Keratinocyte (primary cell): ENCODE data around the gene BNC2. TPM values are rescaled to one million over a fixed set of nuclear protein-coding genes. Genes with fewer than 3 reads are reported as not detected.

Experiments
- DNase-seq: peaks from one replicate; pipeline ENCODE4 v3.0.0-alpha.2; 2011; ENCODE audit warnings: low read depth, missing footprints, low spot score
- FAIRE-seq: peaks from 2 replicates; lab custom pipeline; 2011; peaks lifted over from hg19 to GRCh38; lab: Jason Lieb, UNC
- H2AFZ ChIP-seq: 2 replicates; pipeline ENCODE4 v1.6.0; 2012; ENCODE audit warnings: low read length, control low read depth, inconsistent platforms; ENCODE audit not compliant: control insufficient read depth
- H3K27ac ChIP-seq: 2 replicates; pipeline ENCODE4 v1.5.1; 2011; ENCODE audit warnings: low read length; ENCODE audit not compliant: control insufficient read depth, insufficient read depth
- H3K27me3 ChIP-seq: 3 replicates; pipeline ENCODE4 v1.6.0; 2011; ENCODE audit warnings: low read length; ENCODE audit not compliant: control insufficient read depth, insufficient read depth; ENCODE audit errors: extremely low read depth
- H3K36me3 ChIP-seq, 2 experiments: 2 replicates in 1 of 2; 3 replicates in 1 of 2; pipeline ENCODE4 v1.5.1; 2011; ENCODE audit warnings: low read length in 2 of 2, mild to moderate bottlenecking in 1 of 2; ENCODE audit not compliant: control insufficient read depth in 2 of 2, insufficient read depth in 2 of 2; ENCODE audit errors: extremely low read depth in 1 of 2
- H3K4me1 ChIP-seq: 3 replicates; pipeline ENCODE4 v1.5.1; 2011; ENCODE audit warnings: low read length; ENCODE audit not compliant: control insufficient read depth, insufficient read depth; ENCODE audit errors: extremely low read depth
- H3K4me2 ChIP-seq: 3 replicates; pipeline ENCODE4 v1.6.0; 2011; ENCODE audit warnings: low read depth, low read length; ENCODE audit not compliant: control insufficient read depth, insufficient read depth; ENCODE audit errors: extremely low read depth
- H3K4me3 ChIP-seq, 3 experiments: fragments of 200-600 bp in 1 of 3; sonication (generic) in 1 of 3; 2 replicates in 2 of 3; 3 replicates in 1 of 3; pipeline ENCODE4 v1.5.1; 2011 to 2016; ENCODE audit warnings: low read length in 3 of 3, mild to moderate bottlenecking in 3 of 3, control low read depth in 2 of 3, inconsistent platforms in 1 of 3, low read depth in 1 of 3, mixed read lengths in 1 of 3, mixed run types in 1 of 3, moderate library complexity in 1 of 3; ENCODE audit not compliant: control insufficient read depth in 2 of 3, insufficient read depth in 2 of 3; ENCODE audit errors: extremely low read depth in 1 of 3
- H3K79me2 ChIP-seq: 2 replicates; pipeline ENCODE4 v1.6.0; 2012; ENCODE audit warnings: low read length; ENCODE audit not compliant: control insufficient read depth, insufficient read depth
- H3K9ac ChIP-seq: 3 replicates; pipeline ENCODE4 v1.6.0; 2011; ENCODE audit warnings: low read length; ENCODE audit not compliant: control insufficient read depth, insufficient read depth; ENCODE audit errors: extremely low read depth
- H3K9me1 ChIP-seq: 3 replicates; pipeline ENCODE4 v1.6.0; 2011; ENCODE audit warnings: low read length; ENCODE audit not compliant: control insufficient read depth, insufficient read depth; ENCODE audit errors: extremely low read depth
- H3K9me3 ChIP-seq: 2 replicates; pipeline ENCODE4 v1.5.1; 2012; ENCODE audit warnings: low read depth, low read length; ENCODE audit not compliant: control insufficient read depth
- H4K20me1 ChIP-seq: 3 replicates; pipeline ENCODE4 v1.6.0; 2011; ENCODE audit warnings: low read length; ENCODE audit not compliant: control insufficient read depth, insufficient read depth; ENCODE audit errors: extremely low read depth
- CTCF ChIP-seq, 3 experiments: IDR thresholded peaks in 1 of 3; conservative IDR thresholded peaks in 1 of 3; optimal IDR thresholded peaks in 1 of 3; 2 replicates in 2 of 3; 3 replicates in 1 of 3; pipeline versions ENCODE3 to v1.5.1; 2011; ENCODE audit warnings: low read length in 3 of 3, mild to moderate bottlenecking in 3 of 3, moderate library complexity in 2 of 3, control low read depth in 1 of 3, inconsistent platforms in 1 of 3; ENCODE audit not compliant: insufficient read depth in 2 of 3; ENCODE audit errors: extremely low read depth in 1 of 3
- EZH2 ChIP-seq: IDR thresholded peaks from one replicate; pipeline ENCODE4 v1.6.1; 2012; ENCODE audit warnings: inconsistent platforms, mild to moderate bottlenecking, low read length, moderate library complexity
- dilution Hi-C: fragments of 300-500 bp; cut with MboI; formaldehyde crosslinking; loops from one replicate; pipeline ENCODE4 v1.7.0; 2020; ENCODE audit warnings: low sequenced_read_pairs; ENCODE audit not compliant: extremely low pct_ligation_motif_present
- polyA plus RNA-seq, 5 experiments: library from polyadenylated mRNA; depleted of rRNA in 3 of 5; stranded (reverse) in 3 of 5; stranded (forward) in 1 of 5; unstranded in 1 of 5; fragments of >200 nt; gene quantifications; 1 replicate in 1 of 5; 2 replicates in 3 of 5; 3 replicates in 1 of 5; pipeline versions ENCODE4 v1.2.1 to v1.2.3, GENCODE V29; 2011 to 2012; ENCODE audit warnings: missing spikeins in 2 of 5, low read depth in 1 of 5, low replicate concordance in 1 of 5

The BNC2 gene
- polyA plus RNA-seq, 1 donor (not counting 4 experiments of a cell fraction or from before 2014, with no cell fraction given), result 1.1 TPM

- H4K20me1 ChIP-seq, result no peaks in the 10 kb centered on the region
- no peaks in the 10 kb centered on the region for H3K9me1 ChIP-seq
- H3K27me3 ChIP-seq, result no peaks in the 10 kb centered on the region
- no peak overlapping the region for H3K27ac ChIP-seq
- no peak overlapping the region for H3K9ac ChIP-seq
- dilution Hi-C loops, result no loop called here
- TF ChIP-seq EZH2, result no peak
- no peak for TF ChIP-seq CTCF (optimal IDR thresholded peaks at IDR 0.05 in 1 of 3, IDR thresholded peaks at IDR 0.05 in 1 of 3, conservative IDR thresholded peaks at IDR 0.05 in 1 of 3; ENCODE audit: extremely low read depth in 1 of 3, insufficient read depth in 2 of 3, low read length in 3 of 3)
- FAIRE-seq, result no peak
- no peak overlapping the region for H3K4me3 ChIP-seq
- H3K4me2 ChIP-seq, result no peak overlapping the region
- no peaks in the 10 kb centered on the region for H3K79me2 ChIP-seq
- H2AFZ ChIP-seq, result no peak overlapping the region
- no peaks in the 10 kb centered on the region for H3K9me3 ChIP-seq
- no peaks in the 10 kb centered on the region for H3K4me1 ChIP-seq
- no peak for DNase-seq
- H3K36me3 ChIP-seq, result no peaks in the 10 kb centered on the region
These were observed 318.2 kb downstream of the BNC2 start for GRCh38 chr9:16552252-16552651.

- no peaks in the 10 kb centered on the region for H3K9me3 ChIP-seq
- no peak overlapping the region for H2AFZ ChIP-seq
- no peaks in the 10 kb centered on the region for H3K36me3 ChIP-seq
- DNase-seq (no peak), FAIRE-seq (no peak)
- no peak overlapping the region for H3K27ac ChIP-seq
- H3K9me1 ChIP-seq, result no peaks in the 10 kb centered on the region
- dilution Hi-C loops, result no loop called here
- no peaks in the 10 kb centered on the region for H3K27me3 ChIP-seq
- no peaks in the 10 kb centered on the region for H3K79me2 ChIP-seq
- H3K9ac ChIP-seq, result no peak overlapping the region
- H3K4me2 ChIP-seq, result no peak overlapping the region
- H4K20me1 ChIP-seq, result no peaks in the 10 kb centered on the region
- TF ChIP-seq CTCF (optimal IDR thresholded peaks at IDR 0.05 in 1 of 3, IDR thresholded peaks at IDR 0.05 in 1 of 3, conservative IDR thresholded peaks at IDR 0.05 in 1 of 3; ENCODE audit: extremely low read depth in 1 of 3, insufficient read depth in 2 of 3, low read length in 3 of 3) (no peak), EZH2 (no peak)
- H3K4me1 ChIP-seq, result no peaks in the 10 kb centered on the region
- no peak overlapping the region for H3K4me3 ChIP-seq
These were observed 318.8 kb downstream of the BNC2 start for GRCh38 chr9:16551692-16552091.
